Thoracic aorta (tissue), 2 donors: ENCODE measurements around the gene DSCAM. TPM values are rescaled to one million over a fixed set of nuclear protein-coding genes. Genes with fewer than 3 reads are reported as not detected.

Source experiments
- ATAC-seq: fragments of 150-250 bp; one replicate; pipeline ENCODE4 v1.8.0; 2017; ENCODE audit warnings: low read depth; ENCODE audit not compliant: insufficient number of reproducible peaks, low FRiP score
- DNase-seq: peaks from one replicate; pipeline ENCODE4 v3.0.0-alpha.2; 2020; ENCODE audit warnings: low spot score
- H3K27ac ChIP-seq, 2 donors: fragments of 200-600 bp; sonication (generic); 1 replicate in 1 of 2; 2 replicates in 1 of 2; pipeline ENCODE4 v1.5.1; 2016; ENCODE audit warnings: mild to moderate bottlenecking in 2 of 2, moderate library complexity in 2 of 2
- H3K27me3 ChIP-seq: fragments of 200-600 bp; sonication (generic); replicated peaks from 2 replicates; pipeline ENCODE4 v1.6.0; 2016; ENCODE audit warnings: mild to moderate bottlenecking; ENCODE audit not compliant: insufficient read depth
- H3K36me3 ChIP-seq: fragments of 200-600 bp; sonication (generic); one replicate; pipeline ENCODE4 v1.5.1; 2016
- H3K4me1 ChIP-seq, 2 donors: fragments of 200-600 bp; sonication (generic); 1 replicate in 1 of 2; 2 replicates in 1 of 2; pipeline versions ENCODE4 v1.5.1 to v1.6.0; 2016; ENCODE audit warnings: low read depth in 2 of 2, mild to moderate bottlenecking in 1 of 2; ENCODE audit not compliant: control insufficient read depth in 1 of 2
- H3K4me3 ChIP-seq: fragments of 200-600 bp; sonication (generic); 2 replicates; pipeline ENCODE4 v1.5.1; 2016; ENCODE audit warnings: mild to moderate bottlenecking
- H3K9me3 ChIP-seq: fragments of 200-600 bp; sonication (generic); 2 replicates; pipeline ENCODE4 v1.5.1; 2016
- total RNA-seq, 2 donors: library from RNA; depleted of rRNA; stranded (reverse); fragments of >200 nt; gene quantifications; one replicate each; pipeline versions ENCODE4 v1.1.0 to v1.2.3, GENCODE V29; 2016
- TF ChIP-seq, protein P1 (sequence below): fragments of 200-600 bp; sonication (generic); IDR thresholded peaks from one replicate; pipeline ENCODE4 v1.5.1; 2019; ENCODE audit warnings: antibody characterized with exemption

The DSCAM gene
- total RNA-seq, 2 donors from 2014 or later = not detected

DNA sequence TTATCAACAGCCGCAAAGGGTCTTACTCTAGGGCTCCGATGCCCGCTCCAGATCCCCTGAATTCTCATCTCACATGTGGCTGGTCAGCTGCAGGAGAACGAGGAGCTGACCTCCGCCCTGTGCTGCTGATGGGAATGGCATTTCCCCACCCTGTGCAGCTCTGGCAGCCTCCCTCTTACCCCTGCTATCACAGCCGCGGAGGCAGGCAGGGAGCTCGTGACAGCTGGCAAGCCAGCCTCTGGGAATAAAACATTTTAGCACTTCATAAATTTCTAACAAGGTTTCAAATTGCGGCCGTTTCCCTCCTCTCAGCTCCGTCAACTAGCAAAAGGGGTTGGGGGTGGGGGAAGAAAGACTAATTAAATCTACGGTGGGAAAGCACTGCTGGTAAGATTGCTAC is 81.1 kb downstream of the DSCAM start:
- H3K9me3 ChIP-seq = no peaks in the 10 kb centered on the region
- DNase-seq (no peak), ATAC-seq (no peak)
- no peaks in the 10 kb centered on the region for H3K36me3 ChIP-seq
- H3K4me1 ChIP-seq = no peaks in the 10 kb centered on the region
- no peak overlapping the region for H3K4me3 ChIP-seq
- H3K27me3 ChIP-seq = no peaks in the 10 kb centered on the region
- TF ChIP-seq, protein P1, sequence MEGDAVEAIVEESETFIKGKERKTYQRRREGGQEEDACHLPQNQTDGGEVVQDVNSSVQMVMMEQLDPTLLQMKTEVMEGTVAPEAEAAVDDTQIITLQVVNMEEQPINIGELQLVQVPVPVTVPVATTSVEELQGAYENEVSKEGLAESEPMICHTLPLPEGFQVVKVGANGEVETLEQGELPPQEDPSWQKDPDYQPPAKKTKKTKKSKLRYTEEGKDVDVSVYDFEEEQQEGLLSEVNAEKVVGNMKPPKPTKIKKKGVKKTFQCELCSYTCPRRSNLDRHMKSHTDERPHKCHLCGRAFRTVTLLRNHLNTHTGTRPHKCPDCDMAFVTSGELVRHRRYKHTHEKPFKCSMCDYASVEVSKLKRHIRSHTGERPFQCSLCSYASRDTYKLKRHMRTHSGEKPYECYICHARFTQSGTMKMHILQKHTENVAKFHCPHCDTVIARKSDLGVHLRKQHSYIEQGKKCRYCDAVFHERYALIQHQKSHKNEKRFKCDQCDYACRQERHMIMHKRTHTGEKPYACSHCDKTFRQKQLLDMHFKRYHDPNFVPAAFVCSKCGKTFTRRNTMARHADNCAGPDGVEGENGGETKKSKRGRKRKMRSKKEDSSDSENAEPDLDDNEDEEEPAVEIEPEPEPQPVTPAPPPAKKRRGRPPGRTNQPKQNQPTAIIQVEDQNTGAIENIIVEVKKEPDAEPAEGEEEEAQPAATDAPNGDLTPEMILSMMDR = no peak
- H3K27ac ChIP-seq = no peak overlapping the region

DNA sequence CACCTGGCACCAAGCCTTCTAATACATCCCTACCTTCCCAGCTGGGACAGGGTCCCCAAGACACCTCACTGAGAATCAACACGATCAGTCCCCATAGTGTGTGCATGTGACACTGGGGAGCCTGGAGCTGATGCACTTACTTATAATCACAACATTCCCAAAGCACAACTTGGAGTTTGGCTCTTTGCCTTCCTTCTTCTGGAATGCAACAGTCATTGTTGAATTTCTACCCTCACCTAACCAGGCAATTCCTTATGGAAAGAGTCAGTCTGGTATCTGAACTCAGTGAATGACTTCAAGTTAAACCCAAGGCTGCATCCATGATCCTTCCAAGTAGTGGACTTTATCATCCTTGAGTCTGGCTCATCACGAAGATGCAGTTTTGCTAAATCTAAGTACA is 86.1 kb downstream of the DSCAM start:
- TF ChIP-seq, protein P1 = no peak
- H3K4me3 ChIP-seq = no peak overlapping the region
- DNase-seq (no peak), ATAC-seq (no peak)
- H3K27me3 ChIP-seq = no peaks in the 10 kb centered on the region
- no peaks in the 10 kb centered on the region for H3K36me3 ChIP-seq
- H3K27ac ChIP-seq = no peak overlapping the region
- no peaks in the 10 kb centered on the region for H3K9me3 ChIP-seq
- H3K4me1 ChIP-seq = no peaks in the 10 kb centered on the region

DNA sequence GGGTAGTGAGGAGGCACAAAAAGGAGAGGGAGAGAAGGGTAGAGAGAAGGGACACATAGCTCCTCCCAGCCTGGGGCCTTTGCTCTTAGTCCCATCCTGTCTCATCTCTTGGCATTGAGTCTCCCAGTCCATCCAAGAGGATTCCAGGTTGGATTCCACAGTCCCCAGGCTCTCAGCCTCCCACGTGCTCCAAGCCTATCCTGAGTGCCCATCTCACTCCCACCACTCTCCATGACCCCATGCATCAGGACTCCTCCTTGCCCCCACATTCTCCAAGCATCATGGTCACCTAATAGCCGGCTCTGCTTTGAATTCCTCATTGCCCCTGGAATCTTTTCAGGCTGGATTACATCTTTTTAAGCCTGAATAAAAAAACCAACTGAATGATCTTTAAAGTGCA is 87.9 kb downstream of the DSCAM start:
- ATAC-seq (no peak), DNase-seq (no peak)
- Histone ChIP-seq H3K4me1 (no peaks in the 10 kb centered on the region), H3K27me3 (no peaks in the 10 kb centered on the region), H3K4me3 (no peak overlapping the region), H3K27ac (no peak overlapping the region), H3K36me3 (no peaks in the 10 kb centered on the region), H3K9me3 (no peaks in the 10 kb centered on the region)
- TF ChIP-seq, protein P1 = no peak

DNA sequence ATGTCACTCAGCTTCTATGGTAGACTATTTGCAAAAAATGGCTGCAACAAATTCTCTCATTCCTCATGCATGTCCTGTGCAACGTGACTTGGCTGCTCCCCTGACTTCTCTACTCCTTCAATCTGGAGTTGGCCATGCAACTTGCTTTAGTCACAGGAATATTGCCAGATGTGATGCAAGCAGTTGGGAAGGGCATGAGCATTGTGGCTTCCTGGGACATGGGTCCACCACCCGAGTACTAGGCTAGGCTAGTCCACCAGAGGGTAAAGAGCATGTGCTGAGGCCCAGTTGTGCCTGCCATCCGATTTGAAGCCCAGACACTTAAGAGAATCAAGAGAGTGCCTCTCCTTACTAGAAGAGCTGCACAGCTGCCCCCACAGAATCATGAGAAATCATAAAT is 89.6 kb downstream of the DSCAM start:
- no peaks in the 10 kb centered on the region for H3K9me3 ChIP-seq
- DNase-seq = no peak
- no peaks in the 10 kb centered on the region for H3K4me1 ChIP-seq
- TF ChIP-seq, protein P1 = no peak
- H3K4me3 ChIP-seq = no peak overlapping the region
- no peak overlapping the region for H3K27ac ChIP-seq
- ATAC-seq = no peak
- no peaks in the 10 kb centered on the region for H3K36me3 ChIP-seq
- H3K27me3 ChIP-seq = no peaks in the 10 kb centered on the region

DNA sequence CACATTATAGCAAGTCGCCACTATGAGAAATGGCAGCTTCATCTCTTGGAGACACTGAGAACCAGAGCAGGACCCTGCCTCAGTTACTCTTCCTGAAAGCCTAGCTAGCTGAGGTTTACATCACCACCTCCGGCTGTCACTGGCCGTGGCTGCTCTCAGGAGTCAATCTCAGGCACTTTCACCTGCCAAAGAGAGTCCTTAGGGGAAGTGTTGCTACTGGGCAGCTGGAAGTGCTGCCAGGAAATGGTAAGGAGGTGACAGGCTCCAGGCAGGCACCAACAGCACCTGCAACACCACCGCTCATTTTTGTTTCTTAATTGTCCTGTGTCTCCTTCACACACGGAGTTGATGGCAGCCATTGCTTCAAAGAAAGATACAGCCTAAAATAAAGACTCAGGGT is 92.5 kb downstream of the DSCAM start:
- DNase-seq (no peak), ATAC-seq (no peak)
- no peaks in the 10 kb centered on the region for H3K4me1 ChIP-seq
- H3K27me3 ChIP-seq = no peaks in the 10 kb centered on the region
- H3K36me3 ChIP-seq = no peaks in the 10 kb centered on the region
- no peak overlapping the region for H3K4me3 ChIP-seq
- no peak overlapping the region for H3K27ac ChIP-seq
- no peaks in the 10 kb centered on the region for H3K9me3 ChIP-seq
- TF ChIP-seq, protein P1 = no peak
